ENCODE measurements around the gene RRP1.

Gene RRP1

DNA sequence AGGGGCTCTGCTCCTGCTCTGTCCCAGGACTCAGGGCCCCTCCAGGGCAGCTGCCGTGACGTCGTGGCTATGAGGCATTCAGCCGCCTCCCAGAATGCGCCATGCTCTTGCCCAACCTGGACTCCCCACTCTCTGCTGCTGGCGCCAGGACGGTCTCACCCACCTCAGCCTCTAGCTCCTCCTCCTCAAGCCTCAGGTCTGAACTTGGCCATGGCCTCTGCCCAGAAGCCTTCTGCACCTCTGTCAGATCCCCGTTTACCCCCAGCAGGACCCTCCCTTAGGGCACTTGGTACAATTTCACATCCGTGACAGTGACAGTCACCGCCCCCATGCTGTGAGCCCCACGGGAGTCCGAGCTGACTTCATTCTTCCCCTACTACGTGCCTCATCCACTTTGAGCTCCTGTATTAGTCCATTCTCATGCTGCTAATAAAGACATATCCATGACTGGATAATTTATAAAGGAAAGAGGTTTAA is 18.1 kb upstream of the RRP1 start:
- H3K27ac ChIP-seq (ENCODE audit: low read depth, low read length), result no peak overlapping the region

GRCh38 chr21:43771698-43772424 is 17.5 kb upstream of the RRP1 start:
- H3K9me3 ChIP-seq (ENCODE audit: insufficient read depth, low read length), result no peaks in the 10 kb centered on the region
- H3K9me2 ChIP-seq (replicated peaks; ENCODE audit: insufficient read depth, low read length), result no peaks in the 10 kb centered on the region
- no peak for TF ChIP-seq EZH2phosphoT487 (conservative IDR thresholded peaks at IDR 0.05; ENCODE audit: low read length)
- TF ChIP-seq, protein P1, sequence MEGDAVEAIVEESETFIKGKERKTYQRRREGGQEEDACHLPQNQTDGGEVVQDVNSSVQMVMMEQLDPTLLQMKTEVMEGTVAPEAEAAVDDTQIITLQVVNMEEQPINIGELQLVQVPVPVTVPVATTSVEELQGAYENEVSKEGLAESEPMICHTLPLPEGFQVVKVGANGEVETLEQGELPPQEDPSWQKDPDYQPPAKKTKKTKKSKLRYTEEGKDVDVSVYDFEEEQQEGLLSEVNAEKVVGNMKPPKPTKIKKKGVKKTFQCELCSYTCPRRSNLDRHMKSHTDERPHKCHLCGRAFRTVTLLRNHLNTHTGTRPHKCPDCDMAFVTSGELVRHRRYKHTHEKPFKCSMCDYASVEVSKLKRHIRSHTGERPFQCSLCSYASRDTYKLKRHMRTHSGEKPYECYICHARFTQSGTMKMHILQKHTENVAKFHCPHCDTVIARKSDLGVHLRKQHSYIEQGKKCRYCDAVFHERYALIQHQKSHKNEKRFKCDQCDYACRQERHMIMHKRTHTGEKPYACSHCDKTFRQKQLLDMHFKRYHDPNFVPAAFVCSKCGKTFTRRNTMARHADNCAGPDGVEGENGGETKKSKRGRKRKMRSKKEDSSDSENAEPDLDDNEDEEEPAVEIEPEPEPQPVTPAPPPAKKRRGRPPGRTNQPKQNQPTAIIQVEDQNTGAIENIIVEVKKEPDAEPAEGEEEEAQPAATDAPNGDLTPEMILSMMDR (IDR thresholded peaks at IDR 0.05; ENCODE audit: insufficient read depth, low read length, poor library complexity, severe bottlenecking), result no peak
- no peaks in the 10 kb centered on the region for H3K79me2 ChIP-seq (ENCODE audit: insufficient read depth, low read length)
- H2AFZ ChIP-seq (ENCODE audit: low read depth, low read length, severe bottlenecking), result no peak overlapping the region
- no peaks in the 10 kb centered on the region for H4K20me1 ChIP-seq (ENCODE audit: low read depth, low read length)
- no peaks in the 10 kb centered on the region for H3K36me3 ChIP-seq (ENCODE audit: low read length)
- no peak overlapping the region for H3K27ac ChIP-seq (ENCODE audit: low read depth, low read length)
- no peaks in the 10 kb centered on the region for H3K27me3 ChIP-seq (ENCODE audit: low read length)
- no peak overlapping the region for H3K9ac ChIP-seq (ENCODE audit: low read length)
- no peaks in the 10 kb centered on the region for H3F3A ChIP-seq (ENCODE audit: insufficient read depth)
- no peak overlapping the region for H3K4me2 ChIP-seq (ENCODE audit: low read depth, low read length, poor library complexity, severe bottlenecking)
- H3K4me3 ChIP-seq (ENCODE audit: insufficient read depth, low read length, poor library complexity, severe bottlenecking), result no peak overlapping the region

More for the DNA sequence above, 18.1 kb upstream of the RRP1 start:
- Histone ChIP-seq H3K9ac (ENCODE audit: low read length) (no peak overlapping the region), H3K9me3 (ENCODE audit: insufficient read depth, low read length) (no peaks in the 10 kb centered on the region), H4K20me1 (ENCODE audit: low read depth, low read length) (no peaks in the 10 kb centered on the region), H3K36me3 (ENCODE audit: low read length) (no peaks in the 10 kb centered on the region), H3F3A (ENCODE audit: insufficient read depth) (no peaks in the 10 kb centered on the region), H3K9me2 (replicated peaks; ENCODE audit: insufficient read depth, low read length) (no peaks in the 10 kb centered on the region), H3K4me3 (ENCODE audit: insufficient read depth, low read length, poor library complexity, severe bottlenecking) (no peak overlapping the region), H2AFZ (ENCODE audit: low read depth, low read length, severe bottlenecking) (no peak overlapping the region), H3K4me2 (ENCODE audit: low read depth, low read length, poor library complexity, severe bottlenecking) (no peak overlapping the region), H3K79me2 (ENCODE audit: insufficient read depth, low read length) (no peaks in the 10 kb centered on the region), H3K27me3 (ENCODE audit: low read length) (no peaks in the 10 kb centered on the region)
- TF ChIP-seq, protein P1 (IDR thresholded peaks at IDR 0.05; ENCODE audit: insufficient read depth, low read length, poor library complexity, severe bottlenecking), result no peak
- no peak for TF ChIP-seq EZH2phosphoT487 (conservative IDR thresholded peaks at IDR 0.05; ENCODE audit: low read length)

DNA sequence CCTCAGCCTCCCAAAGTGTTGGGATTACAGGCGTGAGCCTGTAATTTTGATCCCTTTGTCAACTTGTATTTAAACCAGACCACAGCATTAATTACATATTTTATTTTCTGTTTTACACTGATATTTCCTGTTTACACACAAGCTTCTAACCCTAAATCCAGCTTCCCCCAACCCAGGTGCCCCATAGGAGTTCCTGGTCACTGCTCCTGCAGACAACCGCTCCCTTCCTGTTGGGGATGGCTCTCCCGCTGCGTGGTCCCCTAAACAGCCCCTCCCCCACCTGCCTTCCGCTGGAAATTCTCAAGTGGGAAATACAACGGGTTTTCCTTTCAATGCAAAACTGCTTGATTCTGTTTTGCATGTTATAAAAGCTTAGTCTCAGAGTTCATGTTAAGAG is 17.0 kb upstream of the RRP1 start:
- no peaks in the 10 kb centered on the region for H3K9me3 ChIP-seq (ENCODE audit: insufficient read depth, low read length)
- no peak overlapping the region for H3K27ac ChIP-seq (ENCODE audit: low read depth, low read length)
- no peaks in the 10 kb centered on the region for H3K36me3 ChIP-seq (ENCODE audit: low read length)
- H3K27me3 ChIP-seq (ENCODE audit: low read length), result no peaks in the 10 kb centered on the region
- H3K9ac ChIP-seq (ENCODE audit: low read length), result no peak overlapping the region
- H3K79me2 ChIP-seq (ENCODE audit: insufficient read depth, low read length), result no peaks in the 10 kb centered on the region
- TF ChIP-seq EZH2phosphoT487 (conservative IDR thresholded peaks at IDR 0.05; ENCODE audit: low read length), result no peak
- H3K4me2 ChIP-seq (ENCODE audit: low read depth, low read length, poor library complexity, severe bottlenecking), result no peak overlapping the region
- H3F3A ChIP-seq (ENCODE audit: insufficient read depth), result no peaks in the 10 kb centered on the region
- H3K4me3 ChIP-seq (ENCODE audit: insufficient read depth, low read length, poor library complexity, severe bottlenecking), result no peak overlapping the region
- no peak overlapping the region for H2AFZ ChIP-seq (ENCODE audit: low read depth, low read length, severe bottlenecking)
- no peaks in the 10 kb centered on the region for H4K20me1 ChIP-seq (ENCODE audit: low read depth, low read length)
- no peaks in the 10 kb centered on the region for H3K9me2 ChIP-seq (replicated peaks; ENCODE audit: insufficient read depth, low read length)

DNA sequence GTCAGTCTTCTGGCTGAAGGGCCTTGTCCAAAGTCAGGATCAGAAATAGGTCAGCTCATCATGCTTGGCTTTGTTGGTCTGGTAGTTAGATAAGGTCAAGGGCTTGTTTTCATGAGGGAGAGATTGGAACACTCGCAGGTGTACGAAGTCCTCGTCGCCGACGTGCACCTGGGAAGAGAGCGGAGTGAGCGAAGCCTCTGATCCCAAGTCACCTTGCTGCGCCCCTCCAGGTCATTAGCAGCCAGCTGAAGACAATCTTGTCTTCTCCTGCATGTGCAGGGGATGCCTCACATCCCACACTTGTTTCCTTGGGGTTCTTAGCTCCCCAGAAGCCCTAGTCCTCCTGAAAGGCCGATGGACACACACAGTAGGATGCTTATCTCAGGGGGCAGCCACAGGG is 15.2 kb upstream of the RRP1 start:
- Histone ChIP-seq H4K20me1 (ENCODE audit: low read depth, low read length) (no peaks in the 10 kb centered on the region), H3K9me3 (ENCODE audit: insufficient read depth, low read length) (no peaks in the 10 kb centered on the region), H3K36me3 (ENCODE audit: low read length) (no peaks in the 10 kb centered on the region), H3K9ac (ENCODE audit: low read length) (no peak overlapping the region), H3K4me2 (ENCODE audit: low read depth, low read length, poor library complexity, severe bottlenecking) (no peak overlapping the region), H3K27me3 (ENCODE audit: low read length) (no peaks in the 10 kb centered on the region), H3F3A (ENCODE audit: insufficient read depth) (no peaks in the 10 kb centered on the region), H3K4me3 (ENCODE audit: insufficient read depth, low read length, poor library complexity, severe bottlenecking) (no peak overlapping the region), H3K79me2 (ENCODE audit: insufficient read depth, low read length) (no peaks in the 10 kb centered on the region), H3K9me2 (replicated peaks; ENCODE audit: insufficient read depth, low read length) (no peaks in the 10 kb centered on the region), H3K27ac (ENCODE audit: low read depth, low read length) (no peak overlapping the region), H2AFZ (ENCODE audit: low read depth, low read length, severe bottlenecking) (no peak overlapping the region)
- TF ChIP-seq, protein P1 (IDR thresholded peaks at IDR 0.05; ENCODE audit: insufficient read depth, low read length, poor library complexity, severe bottlenecking), result no peak
- no peak for TF ChIP-seq EZH2phosphoT487 (conservative IDR thresholded peaks at IDR 0.05; ENCODE audit: low read length)
